Neural progenitor cell (in vitro differentiated cells): ENCODE data around the gene DTX4. TPM values are rescaled to one million over a fixed set of nuclear protein-coding genes. Genes with fewer than 3 reads are reported as not detected.

Experiments used
- DNase-seq: peaks from one replicate; pipeline ENCODE4 v3.0.0-alpha.2; 2016; ENCODE audit warnings: low spot score
- H2AFZ ChIP-seq: fragments of 200-600 bp; sonication (generic); replicated peaks from 2 replicates; pipeline ENCODE4 v1.6.1; 2016; ENCODE audit warnings: antibody characterized with exemption
- H3F3A ChIP-seq: fragments of 200-600 bp; sonication (generic); 2 replicates; pipeline ENCODE4 v1.6.1; 2016; ENCODE audit warnings: antibody characterized with exemption, low read depth
- H3K27ac ChIP-seq: fragments of 200-600 bp; sonication (generic); 2 replicates; pipeline ENCODE4 v1.5.1; 2016; ENCODE audit warnings: mild to moderate bottlenecking
- H3K27me3 ChIP-seq: fragments of 200-600 bp; sonication (generic); 2 replicates; pipeline ENCODE4 v1.6.1; 2016; ENCODE audit warnings: mild to moderate bottlenecking, moderate library complexity
- H3K36me3 ChIP-seq: fragments of 200-600 bp; sonication (generic); 2 replicates; pipeline ENCODE4 v1.5.1; 2016
- H3K4me1 ChIP-seq: fragments of 200-600 bp; sonication (generic); 2 replicates; pipeline ENCODE4 v1.6.1; 2016; ENCODE audit warnings: mixed run types
- H3K4me2 ChIP-seq: fragments of 200-600 bp; sonication (generic); 2 replicates; pipeline ENCODE4 v1.6.1; 2016
- H3K4me3 ChIP-seq: fragments of 200-600 bp; sonication (generic); 2 replicates; pipeline ENCODE4 v1.5.1; 2016
- H3K79me2 ChIP-seq: fragments of 200-600 bp; sonication (generic); 2 replicates; pipeline ENCODE4 v1.6.1; 2016; ENCODE audit warnings: low read depth
- H3K9ac ChIP-seq: fragments of 200-600 bp; sonication (generic); 2 replicates; pipeline ENCODE4 v1.6.1; 2016
- H3K9me3 ChIP-seq: fragments of 200-600 bp; sonication (generic); 2 replicates; pipeline ENCODE4 v1.5.1; 2016; ENCODE audit warnings: low read depth
- H4K20me1 ChIP-seq: fragments of 200-600 bp; sonication (generic); 2 replicates; pipeline ENCODE4 v1.6.1; 2016; ENCODE audit warnings: low read depth
- H3K27ac Mint-ChIP-seq: 3 replicates; pipeline ENCODE4 v1.8.0; 2021; ENCODE audit warnings: mixed read lengths
- H3K27me3 Mint-ChIP-seq: 2 replicates; pipeline ENCODE4 v1.8.0; 2022; ENCODE audit warnings: low read depth, mild to moderate bottlenecking, inconsistent platforms, moderate library complexity, mixed read lengths; ENCODE audit not compliant: insufficient read depth
- H3K36me3 Mint-ChIP-seq: 3 replicates; pipeline ENCODE4 v1.8.0; 2021; ENCODE audit warnings: mixed read lengths
- H3K4me1 Mint-ChIP-seq: 3 replicates; pipeline ENCODE4 v1.8.0; 2021; ENCODE audit warnings: mixed read lengths
- H3K4me3 Mint-ChIP-seq: 3 replicates; pipeline ENCODE4 v1.8.0; 2021; ENCODE audit warnings: mild to moderate bottlenecking, moderate library complexity, mixed read lengths
- H3K9me3 Mint-ChIP-seq: 3 replicates; pipeline ENCODE4 v1.8.0; 2020; ENCODE audit warnings: mixed read lengths
- CTCF ChIP-seq: fragments of 200-600 bp; sonication (generic); IDR thresholded peaks from 2 replicates; pipeline ENCODE4 v1.5.1; 2017; ENCODE audit warnings: antibody characterized with exemption, mild to moderate bottlenecking
- EZH2 ChIP-seq: fragments of 200-600 bp; sonication (generic); IDR thresholded peaks from 2 replicates; pipeline ENCODE4 v1.6.1; 2017; ENCODE audit warnings: antibody characterized with exemption, mild to moderate bottlenecking, moderate library complexity
- EZH2phosphoT487 ChIP-seq: fragments of 200-600 bp; sonication (generic); IDR thresholded peaks from 2 replicates; pipeline ENCODE4 v1.6.1; 2017; ENCODE audit warnings: antibody characterized with exemption
- total RNA-seq: library from RNA; depleted of rRNA; stranded (reverse); fragments of >200 nt; gene quantifications from 2 replicates; pipeline ENCODE4 v1.2.3, GENCODE V29; 2015; ENCODE audit warnings: low replicate concordance

DTX4 gene
- total RNA-seq, 1 donor from 2014 or later: 16.9 TPM

GRCh38 chr11:59179121-59179520, 7.2 kb downstream of the DTX4 start:
- Histone ChIP-seq H2AFZ (no peak overlapping the region), H3K4me3 (no peak overlapping the region), H4K20me1 (peaks cover 100% of the 10 kb centered on the region), H3K4me2 (peak overlapping the region; percentile 67), H3K9me3 (no peaks in the 10 kb centered on the region), H3K4me1 (peaks cover 64% of the 10 kb centered on the region), H3K79me2 (peaks cover 98% of the 10 kb centered on the region), H3K27me3 (no peaks in the 10 kb centered on the region), H3K9ac (no peak overlapping the region), H3K27ac (no peak overlapping the region), H3F3A (peaks cover 36% of the 10 kb centered on the region), H3K36me3 (no peaks in the 10 kb centered on the region)
- Mint-ChIP-seq H3K4me1 (peaks cover 98% of the 10 kb centered on the region), H3K4me3 (peak overlapping the region; percentile 50), H3K27ac (peak overlapping the region; percentile 93), H3K9me3 (peaks cover 8% of the 10 kb centered on the region), H3K27me3 (peaks cover 16% of the 10 kb centered on the region), H3K36me3 (peaks cover 58% of the 10 kb centered on the region)
- no peak for TF ChIP-seq EZH2phosphoT487
- TF ChIP-seq CTCF: no peak
- TF ChIP-seq EZH2: no peak
- no peak for DNase-seq

GRCh38 chr11:59180168-59180776, 8.3 kb downstream of the DTX4 start:
- peaks cover 8% of the 10 kb centered on the region for H3K9me3 Mint-ChIP-seq
- Histone ChIP-seq H3K79me2 (peaks cover 98% of the 10 kb centered on the region), H3F3A (peaks cover 29% of the 10 kb centered on the region), H3K27ac (peak overlapping the region; percentile 74), H2AFZ (no peak overlapping the region), H4K20me1 (peaks cover 100% of the 10 kb centered on the region), H3K27me3 (no peaks in the 10 kb centered on the region), H3K4me3 (no peak overlapping the region), H3K9ac (no peak overlapping the region), H3K9me3 (no peaks in the 10 kb centered on the region), H3K4me2 (peak overlapping the region; percentile 67), H3K4me1 (peaks cover 64% of the 10 kb centered on the region), H3K36me3 (no peaks in the 10 kb centered on the region)
- peak; percentile 64 for DNase-seq
- peak overlapping the region; percentile 50 for H3K4me3 Mint-ChIP-seq
- H3K36me3 Mint-ChIP-seq: peaks cover 60% of the 10 kb centered on the region
- TF ChIP-seq CTCF (no peak), EZH2 (no peak), EZH2phosphoT487 (no peak)
- peak overlapping the region; percentile 93 for H3K27ac Mint-ChIP-seq
- peaks cover 98% of the 10 kb centered on the region for H3K4me1 Mint-ChIP-seq
- H3K27me3 Mint-ChIP-seq: peaks cover 16% of the 10 kb centered on the region

- peaks cover 98% of the 10 kb centered on the region for H3K4me1 Mint-ChIP-seq
- peak overlapping the region; percentile 22 for H3K4me3 Mint-ChIP-seq
Measured at GRCh38 chr11:59180907-59181306, 9.0 kb downstream of the DTX4 start.

More at GRCh38 chr11:59180907-59181306, 9.0 kb downstream of the DTX4 start:
- no peaks in the 10 kb centered on the region for H3K9me3 ChIP-seq
- TF ChIP-seq CTCF: no peak
- TF ChIP-seq EZH2phosphoT487: no peak
- no peak for TF ChIP-seq EZH2
- peak overlapping the region; percentile 67 for H3K4me2 ChIP-seq
- H4K20me1 ChIP-seq: peaks cover 100% of the 10 kb centered on the region
- H3K27ac Mint-ChIP-seq: peak overlapping the region; percentile 89
- no peaks in the 10 kb centered on the region for H3K36me3 ChIP-seq
- no peak overlapping the region for H2AFZ ChIP-seq
- peaks cover 8% of the 10 kb centered on the region for H3K9me3 Mint-ChIP-seq
- peaks cover 16% of the 10 kb centered on the region for H3K27me3 Mint-ChIP-seq
- H3K4me1 ChIP-seq: peaks cover 66% of the 10 kb centered on the region
- no peak overlapping the region for H3K4me3 ChIP-seq
- DNase-seq: no peak
- H3K79me2 ChIP-seq: peaks cover 98% of the 10 kb centered on the region
- peaks cover 61% of the 10 kb centered on the region for H3K36me3 Mint-ChIP-seq
- no peak overlapping the region for H3K9ac ChIP-seq
- no peak overlapping the region for H3K27ac ChIP-seq
- H3K27me3 ChIP-seq: no peaks in the 10 kb centered on the region
- H3F3A ChIP-seq: peaks cover 24% of the 10 kb centered on the region
